NT2/D1 (cell line): ENCODE results near the gene AGBL4.

Experiments
- SUZ12 ChIP-seq: IDR thresholded peaks from 2 replicates; pipeline ENCODE4 v1.6.1; 2011; ENCODE audit not compliant: insufficient read length, insufficient read depth; ENCODE audit errors: extremely low read depth
- YY1 ChIP-seq: IDR thresholded peaks from 2 replicates; pipeline ENCODE4 v1.6.1; 2011; ENCODE audit not compliant: insufficient read length, insufficient read depth
- ZNF274 ChIP-seq: IDR thresholded peaks from 2 replicates; pipeline ENCODE4 v1.6.1; 2011; ENCODE audit warnings: mild to moderate bottlenecking, low read depth, low read length

DNA sequence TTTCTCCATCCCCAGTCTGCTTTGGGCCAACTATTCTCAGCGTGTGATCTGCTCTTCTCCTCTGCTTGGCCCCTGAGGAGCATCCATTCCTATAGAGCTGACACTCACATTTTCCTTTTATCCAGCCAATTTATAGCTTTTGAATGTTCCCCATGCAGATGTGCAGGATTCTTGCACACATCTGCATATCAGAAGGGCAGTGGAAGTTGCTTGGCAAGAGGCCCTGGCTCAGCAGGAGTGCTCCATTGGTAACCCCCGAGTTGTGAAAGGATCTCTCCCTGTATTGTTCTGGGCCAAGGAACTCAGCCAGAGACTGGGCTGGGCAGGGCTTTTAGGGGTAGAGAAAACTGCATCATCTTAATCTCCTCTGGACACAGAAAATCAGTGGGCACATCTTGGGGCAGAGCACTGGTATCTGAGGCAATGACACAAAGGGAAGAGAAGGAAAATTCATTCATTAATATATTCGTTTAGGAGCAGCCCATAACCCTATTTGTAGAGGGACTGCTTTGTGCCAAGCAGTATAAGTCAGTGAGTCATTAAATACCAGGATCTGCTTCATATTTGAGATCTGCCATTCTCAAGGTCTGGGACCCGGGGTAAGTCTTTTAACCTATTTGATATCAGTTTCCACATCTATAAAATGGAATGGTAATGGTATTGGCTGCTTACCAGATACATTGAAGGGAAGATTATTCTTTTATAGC is 1216.0 kb downstream of the AGBL4 start:
- TF ChIP-seq YY1 (no peak), ZNF274 (no peak), SUZ12 (no peak)
